ENCODE data around the gene NOC3L. TPM values are rescaled to one million over a fixed set of nuclear protein-coding genes. Genes with fewer than 3 reads are reported as not detected.

The NOC3L gene
- total and polyA plus RNA-seq, 10 of the 15 experiments (the other 5 are each of a cell fraction or from before 2014, with no cell fraction given) = 27.8 to 51.4 (median 40.5) TPM

DNA sequence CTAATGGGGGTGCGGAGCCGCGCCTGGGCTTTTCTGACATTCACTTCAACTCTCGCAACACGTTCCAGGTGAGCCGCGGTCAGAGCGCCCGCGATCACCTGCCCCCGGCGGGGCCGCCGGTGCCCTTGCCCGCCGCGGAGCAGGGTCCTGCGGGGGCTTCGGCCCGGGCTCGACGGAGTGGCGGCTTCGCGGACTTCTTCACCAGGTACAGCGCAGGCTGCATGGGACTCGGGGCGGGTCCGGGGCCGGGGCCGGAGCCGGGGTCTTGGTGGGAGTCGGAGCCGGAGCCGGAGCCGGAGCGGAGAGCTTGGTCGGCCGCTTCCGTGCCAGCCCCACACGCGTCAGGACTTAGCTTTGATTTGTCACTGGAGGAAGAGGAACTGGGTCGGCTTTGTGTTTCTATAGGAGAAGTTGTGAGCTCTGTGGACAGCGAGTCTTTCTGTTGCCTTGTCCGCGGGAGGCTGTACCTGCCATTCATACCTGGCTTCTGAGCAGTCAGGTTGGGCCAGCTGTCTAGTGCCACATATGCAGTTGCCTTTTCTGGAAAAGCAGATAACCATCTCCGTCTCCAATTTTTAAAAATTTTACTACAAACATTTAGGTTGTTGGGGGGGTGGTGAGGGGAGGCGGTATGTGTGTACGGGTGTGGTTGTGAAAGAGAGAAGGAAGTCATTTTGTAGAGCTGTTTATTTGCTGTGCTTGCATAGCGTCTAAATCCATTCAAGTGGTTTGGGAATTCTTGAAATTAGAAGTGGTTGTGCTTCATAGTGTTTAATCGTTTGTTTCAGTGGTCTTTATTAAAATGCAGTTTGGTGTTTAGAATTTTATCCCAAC is 40.9 kb upstream of the NOC3L start (continued):
- TF ChIP-seq SIN3A (IDR thresholded peaks at IDR 0.05; ENCODE audit: low read depth, low read length) (no peak), SREBF2 (IDR thresholded peaks at IDR 0.05; ENCODE audit: low read length) (no peak), FOS (IDR thresholded peaks at IDR 0.05; ENCODE audit: borderline replicate concordance, extremely low read depth, insufficient read length) (no peak), ZZZ3 (IDR thresholded peaks at IDR 0.05; ENCODE audit: control insufficient read depth, insufficient read length, low read depth) (no peak), BRCA1 (IDR thresholded peaks at IDR 0.05; ENCODE audit: low read depth, low read length) (no peak), SMAD5 (IDR thresholded peaks at IDR 0.05; ENCODE audit: low read depth) (peak; percentile 41; the same call in 1 of the 2 replicates), TCF12 (IDR thresholded peaks at IDR 0.05; ENCODE audit: low read depth, low read length) (no peak), NFXL1 (IDR thresholded peaks at IDR 0.05; ENCODE audit: borderline replicate concordance) (no peak)

DNA sequence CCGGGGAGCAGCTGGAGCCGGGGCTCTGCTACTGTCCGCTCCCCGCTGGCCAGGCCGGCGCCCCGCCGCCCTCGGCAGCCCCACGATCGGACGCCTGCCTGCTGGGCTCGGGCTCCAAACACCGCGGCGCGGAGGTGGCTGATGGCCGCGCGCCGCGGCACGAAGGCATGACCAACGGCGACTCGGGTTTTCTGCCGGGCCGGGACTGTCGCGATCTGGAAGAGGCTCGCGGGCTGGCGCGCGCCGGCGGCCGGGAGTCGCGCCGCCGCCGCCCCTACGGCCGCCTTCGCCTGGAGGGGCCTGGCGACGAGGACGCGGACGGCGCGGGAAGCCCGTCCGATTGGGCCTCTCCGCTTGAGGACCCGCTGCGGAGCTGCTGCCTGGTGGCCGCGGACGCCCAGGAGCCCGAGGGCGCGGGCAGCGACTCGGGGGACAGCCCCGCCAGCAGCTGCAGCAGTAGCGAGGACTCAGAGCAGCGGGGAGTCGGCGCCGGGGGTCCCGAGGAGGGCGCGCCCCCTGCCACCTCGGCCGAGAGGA is 40.2 kb upstream of the NOC3L start:
- no TSS peak for BruUV-seq (replicated peaks)
- in situ Hi-C loops (cut with MboI) (no loop called here), intact Hi-C loops (cut with micrococcal nuclease; ENCODE audit: unreplicated experiment) (loop anchor here (1.0 to 5.0 kb wide), 2 partner anchors 41 to 144 kb away; partner anchors contain the start of genes HELLS and NOC3L)
- peak overlapping the region; percentile 98 for H2AFZ ChIP-seq (ENCODE audit: control insufficient read depth, low read depth, low read length)
- H3K27me3 ChIP-seq (replicated peaks in 1 of 2; ENCODE audit: control insufficient read depth in 2 of 2, insufficient read depth in 2 of 2, low read length in 1 of 2) = no peaks in the 10 kb centered on the region
- H4K20me1 ChIP-seq (ENCODE audit: control insufficient read depth, insufficient read depth) = no peaks in the 10 kb centered on the region
- H3K9ac ChIP-seq (ENCODE audit: control insufficient read depth, insufficient read depth, low read length) = peak overlapping the region; percentile 68
- H3K36me3 ChIP-seq (ENCODE audit: control insufficient read depth in 2 of 2, insufficient read depth in 2 of 2, low read length in 1 of 2) = no peaks in the 10 kb centered on the region
- peak; percentile 38 for ATAC-seq
- ChIA-PET SMC1A (ENCODE audit: uncharacterized antibody, unreplicated experiment) (interaction anchor here (1.1 to 2.8 kb wide), 5 partner anchors 25 to 57 kb away, joined by 3 to 12 read pairs (median 4); partner anchors contain the start of gene NOC3L), CTCF (interaction anchor here (0.7 to 2.7 kb wide), 9 partner anchors 14 to 83 kb away, joined by 3 to 13 read pairs (median 5); partner anchors contain the start of gene NOC3L), RAD21 (ENCODE audit: unreplicated experiment) (interaction anchor here (0.9 to 1.4 kb wide), 5 partner anchors 40 to 59 kb away, joined by 3 to 9 read pairs (median 4); no protein-coding TSS in a partner anchor), POLR2A (interaction anchor here (1.2 to 2.7 kb wide), 3 partner anchors 10 to 48 kb away, joined by 4 to 16 read pairs (median 14); partner anchors contain the start of gene NOC3L)
- 1% methylated on average over 76 of the region's 77 CpGs for WGBS (ENCODE audit: insufficient coverage, insufficient replicate concordance, low lambda C conversion rate, missing lambda C conversion rate)
- DNase-seq (ENCODE audit: low read depth, low spot score) = no peak
- H3K9me3 ChIP-seq (replicated peaks; ENCODE audit: control insufficient read depth, insufficient read depth, low read length) = no peaks in the 10 kb centered on the region
- H3K27ac ChIP-seq (ENCODE audit: control insufficient read depth, insufficient read depth) = peak overlapping the region; percentile 68
- peaks cover 18% of the 10 kb centered on the region for H3K79me2 ChIP-seq (ENCODE audit: control insufficient read depth, insufficient read depth, low read length)
- peak overlapping the region; percentile 83 for H3K4me3 ChIP-seq
- peak overlapping the region; percentile 90; the same call in 1 of the 2 replicates for H3K4me2 ChIP-seq (ENCODE audit: control insufficient read depth, insufficient read depth)
- no peak for FAIRE-seq
- no peaks in the 10 kb centered on the region for H3K4me1 ChIP-seq (ENCODE audit: control insufficient read depth, insufficient read depth, low read length)
- TF ChIP-seq BACH1 (IDR thresholded peaks at IDR 0.05; ENCODE audit: borderline replicate concordance) (0 out of 2 replicates have a peak, but pooled peaks have one; percentile 64), GABPA (IDR thresholded peaks at IDR 0.05; ENCODE audit: low read depth) (no peak), NR2F1 (conservative IDR thresholded peaks at IDR 0.05) (peak; percentile 23; the same call in 1 of the 2 replicates), ZNF24 (IDR thresholded peaks at IDR 0.05) (0 out of 2 replicates have a peak, but pooled peaks have one; percentile 40), IKZF1 (conservative IDR thresholded peaks at IDR 0.05) (peak; percentile 83), HDAC6 (IDR thresholded peaks at IDR 0.05; ENCODE audit: unreplicated experiment) (peak; percentile 59), GATAD2B (conservative IDR thresholded peaks at IDR 0.05; ENCODE audit: low read depth) (peak; percentile 43; the same call in 1 of the 2 replicates)
- TF ChIP-seq, protein P1, sequence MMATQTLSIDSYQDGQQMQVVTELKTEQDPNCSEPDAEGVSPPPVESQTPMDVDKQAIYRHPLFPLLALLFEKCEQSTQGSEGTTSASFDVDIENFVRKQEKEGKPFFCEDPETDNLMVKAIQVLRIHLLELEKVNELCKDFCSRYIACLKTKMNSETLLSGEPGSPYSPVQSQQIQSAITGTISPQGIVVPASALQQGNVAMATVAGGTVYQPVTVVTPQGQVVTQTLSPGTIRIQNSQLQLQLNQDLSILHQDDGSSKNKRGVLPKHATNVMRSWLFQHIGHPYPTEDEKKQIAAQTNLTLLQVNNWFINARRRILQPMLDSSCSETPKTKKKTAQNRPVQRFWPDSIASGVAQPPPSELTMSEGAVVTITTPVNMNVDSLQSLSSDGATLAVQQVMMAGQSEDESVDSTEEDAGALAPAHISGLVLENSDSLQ (IDR thresholded peaks at IDR 0.05) = no peak
- TF ChIP-seq, protein P2, sequence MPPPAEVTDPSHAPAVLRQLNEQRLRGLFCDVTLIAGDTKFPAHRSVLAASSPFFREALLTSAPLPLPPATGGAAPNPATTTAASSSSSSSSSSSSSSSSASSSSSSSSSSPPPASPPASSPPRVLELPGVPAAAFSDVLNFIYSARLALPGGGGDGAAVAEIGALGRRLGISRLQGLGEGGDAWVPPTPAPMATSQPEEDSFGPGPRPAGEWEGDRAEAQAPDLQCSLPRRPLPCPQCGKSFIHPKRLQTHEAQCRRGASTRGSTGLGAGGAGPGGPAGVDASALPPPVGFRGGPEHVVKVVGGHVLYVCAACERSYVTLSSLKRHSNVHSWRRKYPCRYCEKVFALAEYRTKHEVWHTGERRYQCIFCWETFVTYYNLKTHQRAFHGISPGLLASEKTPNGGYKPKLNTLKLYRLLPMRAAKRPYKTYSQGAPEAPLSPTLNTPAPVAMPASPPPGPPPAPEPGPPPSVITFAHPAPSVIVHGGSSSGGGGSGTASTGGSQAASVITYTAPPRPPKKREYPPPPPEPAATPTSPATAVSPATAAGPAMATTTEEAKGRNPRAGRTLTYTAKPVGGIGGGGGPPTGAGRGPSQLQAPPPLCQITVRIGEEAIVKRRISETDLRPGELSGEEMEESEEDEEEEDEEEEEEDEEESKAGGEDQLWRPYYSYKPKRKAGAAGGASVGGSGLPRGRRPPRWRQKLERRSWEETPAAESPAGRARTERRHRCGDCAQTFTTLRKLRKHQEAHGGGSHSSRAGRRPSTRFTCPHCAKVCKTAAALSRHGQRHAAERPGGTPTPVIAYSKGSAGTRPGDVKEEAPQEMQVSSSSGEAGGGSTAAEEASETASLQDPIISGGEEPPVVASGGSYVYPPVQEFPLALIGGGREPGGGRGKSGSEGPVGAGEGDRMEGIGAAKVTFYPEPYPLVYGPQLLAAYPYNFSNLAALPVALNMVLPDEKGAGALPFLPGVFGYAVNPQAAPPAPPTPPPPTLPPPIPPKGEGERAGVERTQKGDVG (CRISPR knock-in tag; IDR thresholded peaks at IDR 0.05) = no peak

Measured in GM12878 (cell line).